Osteoblast (primary cell): Measurements from ENCODE around the gene MAP3K5. TPM values are rescaled to one million over a fixed set of nuclear protein-coding genes. Genes with fewer than 3 reads are reported as not detected.

Experiments
- DNase-seq: peaks from one replicate; pipeline ENCODE4 v3.0.0; 2011; ENCODE audit warnings: low spot score, mixed read lengths; ENCODE audit not compliant: insufficient read length; ENCODE audit errors: missing footprints
- H2AFZ ChIP-seq: 2 replicates; pipeline ENCODE4 v1.6.0; 2011; ENCODE audit warnings: mild to moderate bottlenecking, low read length
- H3K27ac ChIP-seq: 2 replicates; pipeline ENCODE4 v1.5.1; 2011; ENCODE audit warnings: mild to moderate bottlenecking, low read depth, low read length, moderate library complexity
- H3K27me3 ChIP-seq: 2 replicates; pipeline ENCODE4 v1.6.0; 2012; ENCODE audit warnings: mild to moderate bottlenecking, control low read depth, inconsistent platforms, low read length, moderate library complexity; ENCODE audit not compliant: insufficient read depth
- H3K36me3 ChIP-seq: 2 replicates; pipeline ENCODE4 v1.5.1; 2011; ENCODE audit warnings: mild to moderate bottlenecking, low read length, control low read depth, moderate library complexity; ENCODE audit not compliant: insufficient read depth
- H3K4me1 ChIP-seq: 2 replicates; pipeline ENCODE4 v1.5.1; 2011; ENCODE audit warnings: mild to moderate bottlenecking, low read length, control low read depth, moderate library complexity; ENCODE audit not compliant: insufficient read depth
- H3K4me2 ChIP-seq: 2 replicates; pipeline ENCODE4 v1.6.0; 2011; ENCODE audit warnings: mild to moderate bottlenecking, low read length; ENCODE audit not compliant: insufficient read depth
- H3K4me3 ChIP-seq: fragments of 200-600 bp; sonication (generic); 3 replicates; pipeline ENCODE4 v1.5.1; 2012; ENCODE audit warnings: mild to moderate bottlenecking, low read length, inconsistent platforms; ENCODE audit not compliant: insufficient read depth
- H3K79me2 ChIP-seq: 2 replicates; pipeline ENCODE4 v1.6.0; 2012; ENCODE audit warnings: mild to moderate bottlenecking, low read length, control low read depth, inconsistent platforms; ENCODE audit not compliant: insufficient read depth
- H3K9me3 ChIP-seq: 2 replicates; pipeline ENCODE4 v1.5.1; 2011; ENCODE audit warnings: low read depth, low read length, control low read depth
- H4K20me1 ChIP-seq: 2 replicates; pipeline ENCODE4 v1.6.0; 2012; ENCODE audit warnings: mild to moderate bottlenecking, low read length, control low read depth; ENCODE audit not compliant: insufficient read depth
- CTCF ChIP-seq: IDR thresholded peaks from 2 replicates; pipeline ENCODE4 v1.5.1; 2011; ENCODE audit warnings: mild to moderate bottlenecking, low read depth, low read length, moderate library complexity; ENCODE audit errors: extremely low read depth
- total RNA-seq: library from RNA; depleted of rRNA; stranded (reverse); fragments of >200 nt; gene quantifications from 2 replicates; pipeline ENCODE4 v1.2.3, GENCODE V29; 2012

MAP3K5 gene
- total RNA-seq, 1 donor = 8.3 TPM

GRCh38 chr6:136549300-136550044 is 242.8 kb downstream of the MAP3K5 start:
- no peak for TF ChIP-seq CTCF
- Histone ChIP-seq H3K27me3 (peaks cover 62% of the 10 kb centered on the region), H2AFZ (peak overlapping the region; percentile 51), H3K79me2 (no peaks in the 10 kb centered on the region), H3K9me3 (no peaks in the 10 kb centered on the region), H4K20me1 (no peaks in the 10 kb centered on the region), H3K4me3 (peak overlapping the region; percentile 77), H3K27ac (no peak overlapping the region), H3K4me1 (peaks cover 10% of the 10 kb centered on the region), H3K4me2 (peak overlapping the region; percentile 83), H3K36me3 (no peaks in the 10 kb centered on the region)
- DNase-seq = peak; percentile 84

- peaks cover 10% of the 10 kb centered on the region for H3K4me1 ChIP-seq
- H3K4me3 ChIP-seq = no peak overlapping the region
- no peaks in the 10 kb centered on the region for H4K20me1 ChIP-seq
- no peaks in the 10 kb centered on the region for H3K36me3 ChIP-seq
- no peaks in the 10 kb centered on the region for H3K9me3 ChIP-seq
- no peak overlapping the region for H3K27ac ChIP-seq
- TF ChIP-seq CTCF = no peak
- H3K4me2 ChIP-seq = no peak overlapping the region
- peak overlapping the region; percentile 2 for H2AFZ ChIP-seq
- DNase-seq = peak; percentile 68
- H3K27me3 ChIP-seq = peaks cover 69% of the 10 kb centered on the region
- no peaks in the 10 kb centered on the region for H3K79me2 ChIP-seq
These were observed 243.5 kb downstream of the MAP3K5 start for GRCh38 chr6:136548582-136549299.

- H3K27me3 ChIP-seq = peaks cover 64% of the 10 kb centered on the region
- no peak for TF ChIP-seq CTCF
- no peak for DNase-seq
- H3K27ac ChIP-seq = no peak overlapping the region
- H3K4me2 ChIP-seq = no peak overlapping the region
- no peaks in the 10 kb centered on the region for H3K9me3 ChIP-seq
- peaks cover 10% of the 10 kb centered on the region for H3K4me1 ChIP-seq
- H3K4me3 ChIP-seq = no peak overlapping the region
- no peak overlapping the region for H2AFZ ChIP-seq
- no peaks in the 10 kb centered on the region for H4K20me1 ChIP-seq
- no peaks in the 10 kb centered on the region for H3K79me2 ChIP-seq
- no peaks in the 10 kb centered on the region for H3K36me3 ChIP-seq
These were observed 244.4 kb downstream of the MAP3K5 start for GRCh38 chr6:136547871-136548270.

- Histone ChIP-seq H3K4me2 (no peak overlapping the region), H3K27me3 (peaks cover 62% of the 10 kb centered on the region), H3K9me3 (no peaks in the 10 kb centered on the region), H2AFZ (no peak overlapping the region), H3K4me3 (no peak overlapping the region), H3K79me2 (no peaks in the 10 kb centered on the region), H3K27ac (no peak overlapping the region), H3K36me3 (no peaks in the 10 kb centered on the region), H4K20me1 (no peaks in the 10 kb centered on the region), H3K4me1 (peaks cover 10% of the 10 kb centered on the region)
- peak; percentile 93 for DNase-seq
- TF ChIP-seq CTCF = peak; percentile 74
These were observed 244.9 kb downstream of the MAP3K5 start for GRCh38 chr6:136547336-136547735.
